ENCODE measurements around the gene APOL3.

The APOL3 gene

DNA sequence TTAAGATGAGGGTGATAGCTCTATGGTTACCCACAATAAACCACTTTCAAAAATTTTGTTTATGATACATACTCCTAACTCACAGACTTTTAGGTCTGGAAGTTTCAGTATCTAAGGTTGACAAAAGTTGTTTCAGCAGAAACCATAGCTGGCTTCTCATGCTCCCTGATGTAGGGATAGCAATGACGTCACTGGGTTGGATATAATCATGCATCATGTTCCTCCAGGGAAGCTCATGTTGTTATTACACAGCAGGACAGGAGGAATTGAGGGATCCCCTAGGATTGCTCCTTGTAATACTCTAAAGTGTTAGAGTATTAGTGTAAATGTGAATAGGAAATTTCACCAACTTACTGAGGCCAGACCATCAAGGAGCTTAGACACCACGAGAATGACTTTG lies 23.6 kb downstream of the APOL3 start:
- no peak for TF ChIP-seq ZFX (IDR thresholded peaks at IDR 0.05; ENCODE audit: borderline replicate concordance)
- TF ChIP-seq, protein P1, sequence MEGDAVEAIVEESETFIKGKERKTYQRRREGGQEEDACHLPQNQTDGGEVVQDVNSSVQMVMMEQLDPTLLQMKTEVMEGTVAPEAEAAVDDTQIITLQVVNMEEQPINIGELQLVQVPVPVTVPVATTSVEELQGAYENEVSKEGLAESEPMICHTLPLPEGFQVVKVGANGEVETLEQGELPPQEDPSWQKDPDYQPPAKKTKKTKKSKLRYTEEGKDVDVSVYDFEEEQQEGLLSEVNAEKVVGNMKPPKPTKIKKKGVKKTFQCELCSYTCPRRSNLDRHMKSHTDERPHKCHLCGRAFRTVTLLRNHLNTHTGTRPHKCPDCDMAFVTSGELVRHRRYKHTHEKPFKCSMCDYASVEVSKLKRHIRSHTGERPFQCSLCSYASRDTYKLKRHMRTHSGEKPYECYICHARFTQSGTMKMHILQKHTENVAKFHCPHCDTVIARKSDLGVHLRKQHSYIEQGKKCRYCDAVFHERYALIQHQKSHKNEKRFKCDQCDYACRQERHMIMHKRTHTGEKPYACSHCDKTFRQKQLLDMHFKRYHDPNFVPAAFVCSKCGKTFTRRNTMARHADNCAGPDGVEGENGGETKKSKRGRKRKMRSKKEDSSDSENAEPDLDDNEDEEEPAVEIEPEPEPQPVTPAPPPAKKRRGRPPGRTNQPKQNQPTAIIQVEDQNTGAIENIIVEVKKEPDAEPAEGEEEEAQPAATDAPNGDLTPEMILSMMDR (IDR thresholded peaks at IDR 0.05): no peak
- H3K27ac ChIP-seq: no peak overlapping the region

- TF ChIP-seq, protein P1 (IDR thresholded peaks at IDR 0.05): no peak
- TF ChIP-seq ZFX (IDR thresholded peaks at IDR 0.05; ENCODE audit: borderline replicate concordance): no peak
Measured at GRCh38 chr22:36136475-36136874, 24.1 kb downstream of the APOL3 start.

DNA sequence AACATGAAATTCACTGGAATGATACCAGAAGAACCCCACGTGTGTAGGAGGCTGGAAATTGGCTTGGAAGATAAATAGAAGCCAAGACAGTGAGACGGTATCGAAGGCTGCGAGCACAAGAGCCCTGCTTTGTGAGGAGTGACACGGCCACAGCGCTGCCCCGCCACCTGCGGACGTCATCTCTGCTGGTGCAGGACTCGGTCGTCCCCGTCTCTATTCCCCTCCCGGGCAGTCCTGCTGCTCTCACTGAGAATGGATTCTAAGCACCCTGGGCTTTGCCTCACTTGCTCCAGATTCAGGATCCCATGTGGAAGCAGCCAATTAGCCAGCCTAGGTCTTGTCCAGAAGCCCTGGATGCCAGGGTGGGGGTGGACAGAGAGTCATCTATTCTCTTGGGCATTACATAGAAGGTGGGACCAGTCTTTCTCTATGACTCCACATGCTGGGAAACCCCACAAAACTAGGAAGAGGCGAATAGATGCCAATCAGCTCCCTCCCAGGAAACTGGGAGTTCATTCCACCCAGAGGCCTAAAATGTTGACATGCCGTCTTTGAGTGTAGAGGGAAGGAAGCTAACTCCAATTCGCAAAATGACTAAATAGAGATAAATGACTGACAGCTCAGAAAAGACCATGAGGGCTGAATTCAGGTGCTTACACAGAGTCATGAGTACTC lies 25.1 kb downstream of the APOL3 start:
- TF ChIP-seq ZFX (IDR thresholded peaks at IDR 0.05; ENCODE audit: borderline replicate concordance): no peak
- TF ChIP-seq, protein P1 (IDR thresholded peaks at IDR 0.05): no peak
- H3K27ac ChIP-seq: no peak overlapping the region

More at GRCh38 chr22:36136475-36136874, 24.1 kb downstream of the APOL3 start:
- no peak overlapping the region for H3K27ac ChIP-seq

- TF ChIP-seq ZFX (IDR thresholded peaks at IDR 0.05; ENCODE audit: borderline replicate concordance): no peak
- TF ChIP-seq, protein P1 (IDR thresholded peaks at IDR 0.05): no peak
Measured at GRCh38 chr22:36134182-36134581, 26.4 kb downstream of the APOL3 start.

GRCh38 chr22:36131907-36132306 lies 28.6 kb downstream of the APOL3 start:
- TF ChIP-seq, protein P1 (IDR thresholded peaks at IDR 0.05): no peak
- TF ChIP-seq ZFX (IDR thresholded peaks at IDR 0.05; ENCODE audit: borderline replicate concordance): no peak
- no peak overlapping the region for H3K27ac ChIP-seq

More at GRCh38 chr22:36134182-36134581, 26.4 kb downstream of the APOL3 start:
- no peak overlapping the region for H3K27ac ChIP-seq

GRCh38 chr22:36129486-36130388 lies 30.8 kb downstream of the APOL3 start:
- H3K27ac ChIP-seq: no peak overlapping the region
- no peak for TF ChIP-seq ZFX (IDR thresholded peaks at IDR 0.05; ENCODE audit: borderline replicate concordance)
- TF ChIP-seq, protein P1 (IDR thresholded peaks at IDR 0.05): no peak

GRCh38 chr22:36129071-36129470 lies 31.5 kb downstream of the APOL3 start:
- TF ChIP-seq, protein P1 (IDR thresholded peaks at IDR 0.05): no peak
- no peak for TF ChIP-seq ZFX (IDR thresholded peaks at IDR 0.05; ENCODE audit: borderline replicate concordance)

More at GRCh38 chr22:36129071-36129470, 31.5 kb downstream of the APOL3 start:
- no peak overlapping the region for H3K27ac ChIP-seq

Measured in 22Rv1 (cell line).